Thyroid gland (tissue), 4 donors: ENCODE measurements around the gene ASIC4.

Experiments
- POLR2A ChIP-seq, 2 donors: fragments of 450-650 bp; IDR thresholded peaks; one replicate each; pipeline ENCODE4 v1.6.1; 2017; ENCODE audit warnings: antibody characterized with exemption in 2 of 2, mild to moderate bottlenecking in 2 of 2, moderate library complexity in 1 of 2
- TF ChIP-seq, protein P1 (sequence below), 6 experiments: fragments of 200-600 bp in 3 of 6; fragments of 450-650 bp in 3 of 6; sonication (generic) in 3 of 6; IDR thresholded peaks; one replicate each; pipeline ENCODE4 v1.5.1; 2016 to 2019; ENCODE audit warnings: antibody characterized with exemption in 6 of 6, mild to moderate bottlenecking in 2 of 6, inconsistent platforms in 1 of 6, moderate library complexity in 1 of 6

GRCh38 chr2:219547621-219548020 lies 33.3 kb downstream of the ASIC4 start:
- TF ChIP-seq, protein P1, sequence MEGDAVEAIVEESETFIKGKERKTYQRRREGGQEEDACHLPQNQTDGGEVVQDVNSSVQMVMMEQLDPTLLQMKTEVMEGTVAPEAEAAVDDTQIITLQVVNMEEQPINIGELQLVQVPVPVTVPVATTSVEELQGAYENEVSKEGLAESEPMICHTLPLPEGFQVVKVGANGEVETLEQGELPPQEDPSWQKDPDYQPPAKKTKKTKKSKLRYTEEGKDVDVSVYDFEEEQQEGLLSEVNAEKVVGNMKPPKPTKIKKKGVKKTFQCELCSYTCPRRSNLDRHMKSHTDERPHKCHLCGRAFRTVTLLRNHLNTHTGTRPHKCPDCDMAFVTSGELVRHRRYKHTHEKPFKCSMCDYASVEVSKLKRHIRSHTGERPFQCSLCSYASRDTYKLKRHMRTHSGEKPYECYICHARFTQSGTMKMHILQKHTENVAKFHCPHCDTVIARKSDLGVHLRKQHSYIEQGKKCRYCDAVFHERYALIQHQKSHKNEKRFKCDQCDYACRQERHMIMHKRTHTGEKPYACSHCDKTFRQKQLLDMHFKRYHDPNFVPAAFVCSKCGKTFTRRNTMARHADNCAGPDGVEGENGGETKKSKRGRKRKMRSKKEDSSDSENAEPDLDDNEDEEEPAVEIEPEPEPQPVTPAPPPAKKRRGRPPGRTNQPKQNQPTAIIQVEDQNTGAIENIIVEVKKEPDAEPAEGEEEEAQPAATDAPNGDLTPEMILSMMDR (IDR thresholded peaks at IDR 0.05), result no peak
- no peak for TF ChIP-seq POLR2A (IDR thresholded peaks at IDR 0.05)
